ENCODE results near the gene TMEM209.

- TF ChIP-seq CTCF (conservative IDR thresholded peaks at IDR 0.05): no peak
- no peak for TF ChIP-seq EZH2 (IDR thresholded peaks at IDR 0.05; ENCODE audit: low read depth)
Measured at GRCh38 chr7:130224210-130224609, 19.0 kb upstream of the TMEM209 start.
